HG03159 (cell line): ENCODE measurements around the gene TAF4.
"Not testable (repeated sequence)": the region's sequence is repeated elsewhere in the genome, so short reads cannot be mapped to it uniquely, and the experiment has no call there.

Experiments used
- ATAC-seq: cut with Tn5 transposase; IDR thresholded peaks from one replicate; pipeline ENCODE4 v1.9.1; 2021; ENCODE audit warnings: mild to moderate bottlenecking, moderate library complexity; ENCODE audit not compliant: unreplicated experiment

The TAF4 gene

GRCh38 chr20:61982191-61982950 is 83.3 kb downstream of the TAF4 start:
- no peak for ATAC-seq

GRCh38 chr20:61981691-61982090 is 84.0 kb downstream of the TAF4 start:
- not testable (repeated sequence) for ATAC-seq

GRCh38 chr20:61980647-61981583 is 84.8 kb downstream of the TAF4 start:
- ATAC-seq, result no peak

- ATAC-seq, result no peak
Measured at GRCh38 chr20:61979701-61980635, 85.7 kb downstream of the TAF4 start.

- ATAC-seq, result no peak
Measured at GRCh38 chr20:61979090-61979489, 86.6 kb downstream of the TAF4 start.

GRCh38 chr20:61978491-61978890 is 87.2 kb downstream of the TAF4 start:
- no peak for ATAC-seq

GRCh38 chr20:61977419-61977786 is 88.3 kb downstream of the TAF4 start:
- no peak for ATAC-seq

- no peak for ATAC-seq
Measured at GRCh38 chr20:61976644-61977418, 88.8 kb downstream of the TAF4 start.

- ATAC-seq, result no peak
Measured at GRCh38 chr20:61976263-61976643, 89.4 kb downstream of the TAF4 start.

- no peak for ATAC-seq
Measured at GRCh38 chr20:61975407-61976129, 90.1 kb downstream of the TAF4 start.

GRCh38 chr20:61974357-61974665 is 91.4 kb downstream of the TAF4 start:
- ATAC-seq, result no peak

- ATAC-seq, result no peak
Measured at GRCh38 chr20:61973515-61974356, 91.9 kb downstream of the TAF4 start.

GRCh38 chr20:61972636-61973508 is 92.8 kb downstream of the TAF4 start:
- no peak for ATAC-seq

GRCh38 chr20:61971595-61971994 is 94.1 kb downstream of the TAF4 start:
- ATAC-seq, result not testable (repeated sequence)

GRCh38 chr20:61970357-61970756 is 95.3 kb downstream of the TAF4 start:
- ATAC-seq, result no peak

- ATAC-seq, result no peak
Measured at GRCh38 chr20:61969806-61970205, 95.9 kb downstream of the TAF4 start.

- no peak for ATAC-seq
Measured at GRCh38 chr20:61968932-61969331, 96.7 kb downstream of the TAF4 start.
